T-helper 1 cell treated with Interleukin-12 subunit alpha and Interleukin-12 subunit beta and Interleukin-4 antibody, amounts not matched to agents 30 ng/mL and 1 ng/mL, for 36 hours (primary cell): Measurements from ENCODE around the gene CRY2. TPM values are rescaled to one million over a fixed set of nuclear protein-coding genes. Genes with fewer than 3 reads are reported as not detected.

Experiments
- intact Hi-C: fragments of 100-400 bp; cut with micrococcal nuclease; formaldehyde crosslinking; loops from one replicate; pipeline ENCODE4 v1.15.1; 2024
- total RNA-seq: library from RNA; stranded (reverse); gene quantifications from 2 replicates; pipeline ENCODE4 v1.2.3, GENCODE V29; 2022

Gene CRY2
- total RNA-seq, 1 donor from 2014 or later: 27.9 TPM

GRCh38 chr11:45927684-45928413, 80.6 kb downstream of the CRY2 start:
- intact Hi-C loops: no loop called here

GRCh38 chr11:45928535-45929215, 81.4 kb downstream of the CRY2 start:
- intact Hi-C loops: no loop called here

DNA sequence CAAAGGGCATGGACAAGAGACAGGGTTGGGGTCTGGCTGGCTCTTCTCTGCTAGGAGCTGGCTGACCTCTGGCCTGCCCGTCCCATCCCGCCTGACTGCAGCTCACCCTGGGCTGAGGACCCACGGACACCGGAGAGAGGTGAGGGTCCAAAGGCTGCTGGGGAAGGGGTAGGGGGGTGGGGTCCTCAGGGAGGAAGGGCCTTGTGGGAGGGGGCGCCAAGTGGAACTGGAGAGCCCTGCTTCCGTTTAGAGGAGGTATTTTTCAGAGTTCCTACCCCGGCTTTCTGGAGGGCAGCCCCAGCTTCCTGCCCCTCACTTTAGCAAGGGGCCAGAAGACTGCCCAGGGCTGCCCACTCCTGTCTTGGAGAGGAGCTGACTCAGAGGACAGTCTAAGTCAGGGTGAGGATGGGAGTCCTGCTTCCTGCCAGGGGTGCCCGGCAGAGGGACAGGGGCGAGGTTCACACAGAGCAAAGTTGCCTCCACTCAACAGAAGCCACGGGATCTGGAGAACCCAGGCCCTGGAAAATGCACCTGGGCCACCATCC, 82.3 kb downstream of the CRY2 start:
- intact Hi-C loops: no loop called here

GRCh38 chr11:45930031-45930794, 82.9 kb downstream of the CRY2 start:
- intact Hi-C loops: no loop called here

DNA sequence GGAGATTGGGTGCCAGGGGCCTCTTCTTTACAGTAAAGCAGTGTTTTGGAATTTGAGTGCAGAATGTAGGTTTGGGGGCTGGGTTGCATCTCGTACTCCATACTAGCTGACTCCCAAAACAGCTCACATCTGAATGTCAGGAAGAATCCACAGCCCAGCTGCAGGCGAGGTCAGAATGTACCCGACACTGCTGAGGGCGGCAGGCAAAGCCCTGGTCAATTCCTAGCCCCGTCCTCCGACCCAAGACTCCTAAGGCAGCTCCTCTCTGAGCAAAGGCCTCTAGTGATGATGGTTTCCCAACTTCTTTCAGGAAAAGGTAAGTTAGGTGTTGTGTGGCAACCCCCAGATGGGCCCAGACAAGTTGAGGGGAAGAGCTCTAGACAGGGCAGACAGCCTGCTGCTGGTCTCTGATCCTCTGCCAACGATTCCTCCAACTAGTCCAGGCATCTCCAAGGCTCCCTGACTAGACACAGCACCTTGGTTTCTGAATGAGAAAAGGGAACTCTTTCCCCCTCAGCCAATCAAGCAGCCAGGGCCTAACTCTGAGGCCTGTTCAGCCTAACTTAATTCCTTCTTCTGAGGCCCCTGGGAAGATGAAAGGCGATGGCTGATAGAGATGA, 83.8 kb downstream of the CRY2 start:
- intact Hi-C loops: no loop called here

GRCh38 chr11:45931739-45932138, 84.5 kb downstream of the CRY2 start:
- intact Hi-C loops: no loop called here

DNA sequence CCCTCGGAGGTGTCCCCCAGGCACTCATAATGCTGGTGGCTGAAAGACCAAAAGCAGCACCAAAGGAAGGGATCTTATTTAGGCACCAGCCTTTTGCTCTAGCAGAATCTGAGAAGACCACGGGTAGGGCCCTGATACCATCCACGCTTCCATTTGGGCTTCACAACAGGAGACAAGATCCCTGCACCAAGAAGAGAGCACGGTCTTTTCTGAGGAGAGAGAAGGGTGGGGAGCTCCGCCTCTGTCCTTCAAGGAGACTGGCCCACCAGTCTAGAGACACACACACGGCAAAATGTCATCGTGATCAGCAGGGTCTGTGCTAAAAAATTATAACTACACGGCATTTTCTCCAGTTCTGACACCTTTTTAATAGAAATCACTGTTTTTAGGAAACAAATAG, 84.9 kb downstream of the CRY2 start:
- intact Hi-C loops: no loop called here

Other genes starting within 250 kb of the CRY2 start
- gene CHST1, start 181.9 kb upstream of the CRY2 start, total RNA-seq: 0.17 TPM in 1 of 2 replicates, not detected in the other
- gene SLC35C1, start 42.3 kb upstream of the CRY2 start, total RNA-seq: 23.9 and 24.4 TPM in 2 replicates
- 0.96 and 1.9 TPM in 2 replicates for gene MAPK8IP1, start 38.2 kb downstream of the CRY2 start, total RNA-seq
- 2.7 and 3.4 TPM in 2 replicates for gene FREY1, start 59.8 kb downstream of the CRY2 start, total RNA-seq
- gene PEX16, start 70.4 kb downstream of the CRY2 start, total RNA-seq: 51.5 and 53.3 TPM in 2 replicates
- not detected in 2 replicates for gene LARGE2, start 75.2 kb downstream of the CRY2 start, total RNA-seq